C4-2B (cell line): ENCODE measurements around the gene FNDC3B.

Experiments used
- ZFX ChIP-seq: fragments of 450-650 bp; IDR thresholded peaks from 2 replicates; pipeline ENCODE4 v1.6.1; 2017
- TF ChIP-seq, protein P1 (sequence below): fragments of 450-650 bp; conservative IDR thresholded peaks from 2 replicates; pipeline ENCODE4 v1.5.1; 2017; ENCODE audit warnings: mild to moderate bottlenecking

DNA sequence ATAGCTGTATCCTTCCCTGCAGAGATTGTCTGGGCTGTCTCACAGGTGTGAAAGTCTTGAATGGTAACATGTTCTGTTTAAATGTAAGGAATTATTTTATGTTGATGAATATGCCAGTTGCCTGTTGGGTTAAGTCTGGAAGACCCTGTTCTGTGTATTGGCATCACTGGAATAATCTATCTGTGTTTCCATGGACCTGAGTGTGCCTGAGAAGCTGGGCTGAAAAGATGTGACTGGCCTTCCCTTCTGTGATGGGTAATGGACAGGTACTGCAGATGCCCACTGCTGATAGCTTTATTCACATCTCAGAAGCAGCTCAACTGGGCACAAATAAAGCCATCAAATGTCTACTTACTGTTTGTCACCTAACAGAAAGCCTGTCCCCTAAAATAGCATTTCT lies 196.3 kb downstream of the FNDC3B start:
- TF ChIP-seq, protein P1, sequence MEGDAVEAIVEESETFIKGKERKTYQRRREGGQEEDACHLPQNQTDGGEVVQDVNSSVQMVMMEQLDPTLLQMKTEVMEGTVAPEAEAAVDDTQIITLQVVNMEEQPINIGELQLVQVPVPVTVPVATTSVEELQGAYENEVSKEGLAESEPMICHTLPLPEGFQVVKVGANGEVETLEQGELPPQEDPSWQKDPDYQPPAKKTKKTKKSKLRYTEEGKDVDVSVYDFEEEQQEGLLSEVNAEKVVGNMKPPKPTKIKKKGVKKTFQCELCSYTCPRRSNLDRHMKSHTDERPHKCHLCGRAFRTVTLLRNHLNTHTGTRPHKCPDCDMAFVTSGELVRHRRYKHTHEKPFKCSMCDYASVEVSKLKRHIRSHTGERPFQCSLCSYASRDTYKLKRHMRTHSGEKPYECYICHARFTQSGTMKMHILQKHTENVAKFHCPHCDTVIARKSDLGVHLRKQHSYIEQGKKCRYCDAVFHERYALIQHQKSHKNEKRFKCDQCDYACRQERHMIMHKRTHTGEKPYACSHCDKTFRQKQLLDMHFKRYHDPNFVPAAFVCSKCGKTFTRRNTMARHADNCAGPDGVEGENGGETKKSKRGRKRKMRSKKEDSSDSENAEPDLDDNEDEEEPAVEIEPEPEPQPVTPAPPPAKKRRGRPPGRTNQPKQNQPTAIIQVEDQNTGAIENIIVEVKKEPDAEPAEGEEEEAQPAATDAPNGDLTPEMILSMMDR, result no peak
- no peak for TF ChIP-seq ZFX
